ENCODE measurements around the gene TEX13D. TPM values are rescaled to one million over a fixed set of nuclear protein-coding genes. Genes with fewer than 3 reads are reported as not detected.
"Not testable (repeated sequence)": the region's sequence is repeated elsewhere in the genome, so short reads cannot be mapped to it uniquely, and the experiment has no call there.

The TEX13D gene
- total RNA-seq, result not detected

GRCh38 chrX:124332481-124333424 lies at the start of gene TEX13D:
Gene TEX13D, plus strand, starts transcription at chrX:124332660. Its CDS starts 258 bp downstream, at chrX:124332918.
- no peak for DNase-seq

GRCh38 chrX:124289443-124289842 lies 43.0 kb upstream of the TEX13D start:
- no peak for DNase-seq

GRCh38 chrX:124293810-124294209 lies 38.6 kb upstream of the TEX13D start:
- no peak for DNase-seq

GRCh38 chrX:124299323-124299722 lies 33.1 kb upstream of the TEX13D start:
- DNase-seq, result not testable (repeated sequence)

DNA sequence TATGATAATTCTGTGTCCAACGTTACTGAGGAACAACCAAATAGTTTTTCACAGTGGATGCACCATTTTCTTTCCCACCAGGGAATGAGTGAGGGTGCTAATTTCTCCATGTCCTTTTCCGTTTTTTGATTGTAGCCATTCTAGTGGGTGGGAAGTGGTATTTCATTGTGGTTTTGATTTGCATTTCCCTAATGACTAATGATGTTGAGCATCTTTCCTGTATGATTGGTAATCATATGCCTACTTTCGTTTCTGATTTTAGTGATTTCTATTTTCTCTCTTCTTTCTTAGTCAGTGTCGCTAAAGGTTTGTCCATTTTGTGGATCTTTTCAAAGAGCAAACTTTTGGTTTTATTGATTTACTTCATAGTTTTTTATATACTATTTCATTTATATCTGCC lies 32.1 kb upstream of the TEX13D start:
- DNase-seq, result no peak

DNA sequence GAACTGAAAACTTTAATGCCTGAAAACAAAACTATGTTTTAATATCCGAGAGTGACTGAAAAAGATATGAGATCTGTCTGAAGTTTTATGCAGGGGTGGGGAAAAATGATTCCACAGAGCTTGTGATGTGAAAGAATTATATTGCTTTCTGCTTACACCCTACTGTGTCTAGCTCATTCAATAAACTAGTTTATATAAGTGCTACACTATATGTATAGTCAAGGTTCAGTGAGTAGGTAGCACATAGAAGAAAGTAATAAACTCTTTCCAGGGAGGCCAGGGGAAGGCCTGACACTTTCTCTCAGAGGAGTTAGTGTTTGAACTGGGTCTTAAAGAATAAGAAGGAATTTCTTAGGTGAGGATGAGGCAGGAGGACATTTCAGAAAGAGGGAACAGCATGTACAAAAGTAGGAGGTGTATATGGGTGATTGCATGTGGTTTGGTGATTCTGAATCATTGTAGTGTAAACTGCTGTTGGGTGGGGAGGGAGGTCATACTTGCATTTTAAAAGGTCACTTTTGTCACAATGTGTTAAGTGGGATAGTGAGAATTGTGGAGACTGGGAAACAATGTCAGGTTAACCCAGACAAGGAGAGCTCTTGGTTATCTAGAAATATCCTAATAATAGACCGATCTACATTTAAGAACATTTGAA lies 25.1 kb upstream of the TEX13D start:
- no peak for DNase-seq

DNA sequence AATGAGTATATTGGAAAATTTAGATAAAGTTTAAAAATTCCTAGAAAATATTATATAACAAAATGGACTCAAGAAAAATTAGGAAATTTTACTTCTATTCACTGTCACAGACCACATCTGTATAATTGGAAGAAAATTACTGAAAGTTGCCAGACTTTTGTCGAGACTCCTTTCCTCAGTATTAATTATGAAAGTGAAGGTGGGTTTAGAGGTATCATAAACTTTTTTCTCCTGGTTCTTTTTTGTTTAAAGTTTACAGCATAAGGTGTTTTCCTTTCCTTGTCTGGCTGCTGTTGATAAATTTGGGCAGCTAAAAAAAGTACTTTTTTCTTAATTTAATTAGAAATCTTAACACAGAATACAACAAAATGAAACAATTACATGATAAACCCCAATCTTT lies 6.7 kb upstream of the TEX13D start:
- no peak for DNase-seq

- DNase-seq, result no peak
Measured at GRCh38 chrX:124328765-124329164, 3.7 kb upstream of the TEX13D start.

- no peak for DNase-seq
Measured at GRCh38 chrX:124333862-124334261, 1.4 kb downstream of the TEX13D start.

- DNase-seq, result not testable (repeated sequence)
Measured at GRCh38 chrX:124334555-124334954, 2.1 kb downstream of the TEX13D start.

DNA sequence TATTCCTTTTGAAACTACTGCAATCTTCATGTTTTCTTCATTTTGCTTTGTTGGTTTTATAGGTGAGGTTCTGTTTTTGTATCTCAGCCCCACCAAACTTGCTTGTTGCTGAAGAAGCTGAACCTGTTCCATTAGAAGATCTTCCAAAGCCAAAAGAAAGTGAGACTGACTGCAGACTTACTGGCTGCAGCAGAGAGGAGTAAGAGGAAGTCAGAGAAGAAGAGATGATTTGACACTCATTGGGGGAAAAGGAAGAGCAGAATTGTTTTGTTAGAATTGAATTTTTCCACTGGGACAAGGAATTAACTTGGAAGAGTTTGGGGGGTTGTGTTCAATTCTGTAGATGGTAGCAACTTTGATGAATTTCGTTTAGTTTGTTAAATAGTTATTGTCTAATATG lies 3.1 kb downstream of the TEX13D start:
- no peak for DNase-seq

- no peak for DNase-seq
Measured at GRCh38 chrX:124337916-124338315, 5.5 kb downstream of the TEX13D start.

DNA sequence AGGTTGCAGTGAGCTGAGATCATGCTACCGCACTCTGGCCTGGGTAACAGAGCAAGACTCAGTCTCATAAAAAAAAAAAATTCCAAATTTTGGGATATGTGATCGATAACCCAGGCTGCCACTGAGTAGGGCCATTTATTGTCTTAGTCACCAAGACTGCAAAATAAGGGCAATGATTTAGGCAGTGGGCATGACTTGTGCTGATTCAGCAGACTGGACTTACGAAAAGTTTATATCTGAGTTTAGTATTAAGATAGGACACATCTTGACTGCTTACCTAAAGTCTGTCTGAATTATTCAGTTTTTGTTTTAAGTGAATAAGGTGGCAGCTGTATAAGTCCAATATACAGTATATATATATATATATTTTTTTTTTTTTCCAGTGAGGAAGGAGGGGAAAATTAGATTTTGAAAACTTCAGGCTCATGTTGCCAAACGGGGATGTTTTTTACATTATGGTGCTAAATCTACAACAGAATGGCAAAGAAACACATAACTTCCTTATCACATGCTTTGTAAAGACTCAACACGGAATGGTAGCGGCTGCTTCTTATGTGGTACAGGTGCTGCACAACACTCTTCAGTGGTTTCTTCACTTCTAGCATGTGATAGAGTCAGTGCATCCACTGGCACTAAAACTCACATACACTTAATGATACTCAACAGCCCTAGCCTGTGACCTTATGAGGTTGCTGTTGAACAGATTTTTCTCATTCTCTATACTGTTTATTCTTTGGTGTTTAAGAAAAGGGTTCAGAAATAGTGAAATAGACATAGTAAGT lies 6.5 kb downstream of the TEX13D start:
- no peak for DNase-seq

DNA sequence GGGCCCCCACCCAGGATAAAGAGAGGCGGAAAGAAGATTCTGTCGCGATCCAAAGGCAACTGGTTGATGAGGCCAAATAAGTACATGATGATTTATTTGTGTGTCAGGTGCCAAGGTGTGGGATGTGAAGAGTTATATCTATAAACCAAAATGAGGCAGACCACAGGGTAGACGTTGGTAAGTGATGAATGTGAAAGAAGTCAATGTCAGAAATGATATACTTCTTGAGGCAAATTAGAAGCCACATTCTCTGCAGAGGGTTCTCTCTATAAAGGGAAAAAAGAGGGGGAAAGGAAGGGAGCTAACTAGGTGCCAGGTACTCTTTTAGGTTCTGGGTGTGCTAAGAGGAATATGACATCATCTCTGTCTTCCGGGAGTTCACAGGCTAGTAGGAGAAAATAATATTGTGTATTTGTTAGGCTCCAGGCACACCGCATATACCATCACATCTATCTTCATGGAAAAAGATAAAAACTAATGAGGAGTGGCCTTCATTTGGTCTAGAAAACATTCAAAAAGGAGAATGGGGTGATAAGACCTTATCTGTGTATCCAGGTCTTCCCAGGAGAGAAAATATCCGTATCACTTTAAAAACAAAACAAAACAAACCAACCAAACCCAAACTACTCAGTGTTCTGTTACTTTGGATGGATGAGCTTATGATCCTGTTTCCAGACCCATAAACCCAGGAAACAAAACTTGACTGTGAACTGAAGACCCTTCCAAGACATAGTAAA lies 9.1 kb downstream of the TEX13D start:
- DNase-seq, result no peak

GRCh38 chrX:124342174-124342867 lies 9.9 kb downstream of the TEX13D start:
- no peak for DNase-seq

- DNase-seq, result no peak
Measured at GRCh38 chrX:124343016-124343415, 10.6 kb downstream of the TEX13D start.

- DNase-seq, result no peak
Measured at GRCh38 chrX:124344246-124344645, 11.8 kb downstream of the TEX13D start.

GRCh38 chrX:124346117-124346876 lies 13.8 kb downstream of the TEX13D start, which contains the start of gene SH2D1A:
Gene SH2D1A, plus strand, starts transcription at chrX:124346563. Its CDS starts 80 bp downstream, at chrX:124346643.
- no peak for DNase-seq

- no peak for DNase-seq
Measured at GRCh38 chrX:124346877-124347241, 14.4 kb downstream of the TEX13D start.

- no peak for DNase-seq
Measured at GRCh38 chrX:124347242-124347641, 14.8 kb downstream of the TEX13D start.

GRCh38 chrX:124348182-124348581 lies 15.7 kb downstream of the TEX13D start:
- no peak for DNase-seq
